Upper lobe of right lung (tissue), 1 donor: ENCODE measurements around the gene ZDHHC21. TPM values are rescaled to one million over a fixed set of nuclear protein-coding genes. Genes with fewer than 3 reads are reported as not detected.

ENCODE experiments used
- ATAC-seq: fragments of 200-7000 bp; cut with Tn5 transposase; one replicate; pipeline ENCODE4 v1.9.1; 2020; ENCODE audit warnings: mild to moderate bottlenecking, moderate library complexity
- DNase-seq: peaks from one replicate; pipeline ENCODE4 v3.0.0-alpha.2; 2020
- H3K27ac ChIP-seq: fragments of 200-600 bp; one replicate; pipeline ENCODE4 v1.8.0; 2022
- H3K27me3 ChIP-seq: fragments of 200-600 bp; one replicate; pipeline ENCODE4 v1.8.0; 2022; ENCODE audit warnings: mild to moderate bottlenecking
- H3K36me3 ChIP-seq: fragments of 200-600 bp; one replicate; pipeline ENCODE4 v1.8.0; 2022
- H3K4me1 ChIP-seq: fragments of 200-600 bp; one replicate; pipeline ENCODE4 v1.8.0; 2022
- H3K4me3 ChIP-seq: fragments of 200-600 bp; one replicate; pipeline ENCODE4 v1.8.0; 2022; ENCODE audit warnings: mild to moderate bottlenecking
- H3K9me3 ChIP-seq: fragments of 200-600 bp; one replicate; pipeline ENCODE4 v1.8.0; 2022
- CTCF ChIP-seq: fragments of 200-600 bp; IDR thresholded peaks from one replicate; pipeline ENCODE4 v1.8.0; 2022; ENCODE audit warnings: antibody characterized with exemption
- intact Hi-C: fragments of 100-400 bp; cut with DNase I; formaldehyde crosslinking; loops from one replicate; pipeline ENCODE4 v1.11.0; 2022
- total RNA-seq: library from RNA; stranded (reverse); fragmentation: NEBNext Ultra II Directional; extraction: Animal tissue kit (Norgen Biotek cat#: 25700); gene quantifications from one replicate; pipeline ENCODE4 v1.2.1, GENCODE V29; 2021
- donor health status: DM: no; HTN: yes; CAD: no; lungs with severe emphysema.

Gene ZDHHC21
- total RNA-seq, 1 donor from 2014 or later: 20.7 TPM

GRCh38 chr9:14608540-14608939, 84.7 kb downstream of the ZDHHC21 start:
- Histone ChIP-seq H3K4me3 (no peak overlapping the region), H3K4me1 (no peaks in the 10 kb centered on the region), H3K9me3 (no peaks in the 10 kb centered on the region), H3K27me3 (no peaks in the 10 kb centered on the region), H3K36me3 (no peaks in the 10 kb centered on the region), H3K27ac (no peak overlapping the region)
- no peak for DNase-seq
- intact Hi-C loops: no loop called here
- ATAC-seq: no peak
- TF ChIP-seq CTCF: no peak

- Histone ChIP-seq H3K4me3 (no peak overlapping the region), H3K27me3 (no peaks in the 10 kb centered on the region), H3K9me3 (no peaks in the 10 kb centered on the region), H3K27ac (no peak overlapping the region), H3K36me3 (no peaks in the 10 kb centered on the region), H3K4me1 (no peaks in the 10 kb centered on the region)
- ATAC-seq: peak; percentile 41
- no peak for TF ChIP-seq CTCF
- no peak for DNase-seq
- intact Hi-C loops: no loop called here
Measured at GRCh38 chr9:14597171-14597799, 95.9 kb downstream of the ZDHHC21 start.

- H3K4me3 ChIP-seq: no peak overlapping the region
Measured at GRCh38 chr9:14593406-14593805, 99.8 kb downstream of the ZDHHC21 start.

GRCh38 chr9:14591411-14591810, 101.8 kb downstream of the ZDHHC21 start:
- H3K4me1 ChIP-seq: no peaks in the 10 kb centered on the region
- no peak overlapping the region for H3K27ac ChIP-seq
- no peak for DNase-seq
- no peaks in the 10 kb centered on the region for H3K36me3 ChIP-seq
- H3K9me3 ChIP-seq: no peaks in the 10 kb centered on the region
- no peak overlapping the region for H3K4me3 ChIP-seq
- no peak for TF ChIP-seq CTCF
- ATAC-seq: no peak
- no peaks in the 10 kb centered on the region for H3K27me3 ChIP-seq
- intact Hi-C loops: no loop called here

More at GRCh38 chr9:14593406-14593805, 99.8 kb downstream of the ZDHHC21 start:
- no peak for DNase-seq
- Histone ChIP-seq H3K9me3 (no peaks in the 10 kb centered on the region), H3K27me3 (no peaks in the 10 kb centered on the region), H3K4me1 (no peaks in the 10 kb centered on the region), H3K36me3 (no peaks in the 10 kb centered on the region), H3K27ac (no peak overlapping the region)
- intact Hi-C loops: no loop called here
- no peak for TF ChIP-seq CTCF
- ATAC-seq: no peak

GRCh38 chr9:14585730-14586473, 107.3 kb downstream of the ZDHHC21 start:
- Histone ChIP-seq H3K27me3 (no peaks in the 10 kb centered on the region), H3K9me3 (no peaks in the 10 kb centered on the region), H3K4me3 (no peak overlapping the region), H3K4me1 (no peaks in the 10 kb centered on the region), H3K36me3 (no peaks in the 10 kb centered on the region), H3K27ac (no peak overlapping the region)
- TF ChIP-seq CTCF: no peak
- intact Hi-C loops: no loop called here
- DNase-seq: no peak
- no peak for ATAC-seq
